ENCODE data around the gene COBL.

DNA sequence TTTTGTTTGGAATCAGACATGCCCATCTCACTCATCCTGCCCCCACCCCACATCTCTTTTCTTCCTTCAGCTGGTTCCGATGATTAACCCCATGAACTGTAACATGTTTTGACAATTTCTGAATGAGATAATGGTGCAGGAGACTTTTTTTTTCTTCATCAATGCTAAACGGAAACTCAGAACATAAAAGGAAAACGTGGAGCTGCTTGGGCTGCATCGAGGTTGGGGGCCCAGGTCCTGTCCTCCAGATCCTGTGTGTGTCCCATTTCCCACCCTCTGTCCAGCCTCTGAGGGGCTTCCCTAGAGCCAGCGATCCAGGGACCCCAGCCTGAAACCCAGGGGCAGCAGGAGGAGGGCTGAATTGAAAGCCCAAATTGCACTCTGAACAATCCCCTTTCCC is 270.1 kb downstream of the COBL start:
- TF ChIP-seq EZH2 (IDR thresholded peaks at IDR 0.05; ENCODE audit: borderline replicate concordance, low read depth, low read length, severe bottlenecking) = no peak
- TF ChIP-seq POLR2A (IDR thresholded peaks at IDR 0.05; ENCODE audit: low read depth, low read length) = no peak
- TF ChIP-seq, protein P1, sequence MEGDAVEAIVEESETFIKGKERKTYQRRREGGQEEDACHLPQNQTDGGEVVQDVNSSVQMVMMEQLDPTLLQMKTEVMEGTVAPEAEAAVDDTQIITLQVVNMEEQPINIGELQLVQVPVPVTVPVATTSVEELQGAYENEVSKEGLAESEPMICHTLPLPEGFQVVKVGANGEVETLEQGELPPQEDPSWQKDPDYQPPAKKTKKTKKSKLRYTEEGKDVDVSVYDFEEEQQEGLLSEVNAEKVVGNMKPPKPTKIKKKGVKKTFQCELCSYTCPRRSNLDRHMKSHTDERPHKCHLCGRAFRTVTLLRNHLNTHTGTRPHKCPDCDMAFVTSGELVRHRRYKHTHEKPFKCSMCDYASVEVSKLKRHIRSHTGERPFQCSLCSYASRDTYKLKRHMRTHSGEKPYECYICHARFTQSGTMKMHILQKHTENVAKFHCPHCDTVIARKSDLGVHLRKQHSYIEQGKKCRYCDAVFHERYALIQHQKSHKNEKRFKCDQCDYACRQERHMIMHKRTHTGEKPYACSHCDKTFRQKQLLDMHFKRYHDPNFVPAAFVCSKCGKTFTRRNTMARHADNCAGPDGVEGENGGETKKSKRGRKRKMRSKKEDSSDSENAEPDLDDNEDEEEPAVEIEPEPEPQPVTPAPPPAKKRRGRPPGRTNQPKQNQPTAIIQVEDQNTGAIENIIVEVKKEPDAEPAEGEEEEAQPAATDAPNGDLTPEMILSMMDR (IDR thresholded peaks at IDR 0.05; ENCODE audit: extremely low read depth in 1 of 2, insufficient read depth in 1 of 2, low read depth in 1 of 2, low read length in 2 of 2) = no peak
- TF ChIP-seq POLR2AphosphoS5 (IDR thresholded peaks at IDR 0.05; ENCODE audit: insufficient read depth, low read depth, low read length) = no peak
